Measurements from ENCODE around the gene NRG2.

NRG2 gene

GRCh38 chr5:139976703-139977102 is 66.4 kb downstream of the NRG2 start:
- DNase-seq (ENCODE audit: low read depth): no peak
- no peak overlapping the region for H3K4me3 ChIP-seq (ENCODE audit: low read depth, low read length)

DNA sequence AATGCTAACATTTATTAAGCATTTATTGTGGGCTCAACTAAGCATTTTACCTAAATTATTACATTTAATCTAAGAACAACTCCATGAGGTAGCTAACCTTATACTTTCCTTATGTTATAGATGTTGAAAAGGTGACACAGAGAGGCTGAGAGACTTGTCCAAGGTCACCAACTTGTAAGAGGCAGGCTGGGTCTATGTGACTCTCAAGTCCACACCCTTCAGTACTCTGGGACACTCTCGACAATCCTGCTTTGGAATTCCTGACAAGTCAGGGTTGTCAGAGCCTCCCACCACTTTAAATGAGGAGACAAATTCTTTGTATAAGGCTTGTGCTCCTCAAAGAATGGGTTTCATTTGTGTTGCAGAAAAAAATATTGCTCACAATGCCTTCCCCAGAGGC is 67.2 kb downstream of the NRG2 start:
- no peak overlapping the region for H3K4me3 ChIP-seq (ENCODE audit: low read depth, low read length)
- DNase-seq (ENCODE audit: low read depth): no peak

GRCh38 chr5:139975306-139975705 is 67.8 kb downstream of the NRG2 start:
- no peak overlapping the region for H3K4me3 ChIP-seq (ENCODE audit: low read depth, low read length)
- no peak for DNase-seq (ENCODE audit: low read depth)

DNA sequence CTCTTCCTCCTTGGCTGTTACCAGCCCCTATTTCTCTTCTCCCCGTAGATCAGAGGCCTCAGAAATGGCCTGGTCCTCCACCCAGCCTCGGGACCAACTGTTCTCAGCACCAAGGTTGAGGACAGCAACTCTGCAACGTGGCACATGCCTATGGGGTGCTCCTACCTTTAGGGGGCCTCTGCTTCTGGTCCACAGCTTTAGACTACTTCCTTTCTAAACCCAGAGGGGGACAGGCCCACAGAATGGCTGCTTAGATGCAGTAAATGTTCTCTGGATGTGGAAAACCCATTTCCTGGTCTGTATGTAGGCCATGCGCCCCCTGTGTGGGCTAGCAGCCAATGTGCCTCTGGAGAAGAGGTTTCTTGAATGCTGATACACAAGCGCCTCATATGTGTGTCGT is 68.4 kb downstream of the NRG2 start:
- DNase-seq (ENCODE audit: low read depth): no peak
- H3K4me3 ChIP-seq (ENCODE audit: low read depth, low read length): no peak overlapping the region

- DNase-seq (ENCODE audit: low read depth): no peak
- H3K4me3 ChIP-seq (ENCODE audit: low read depth, low read length): no peak overlapping the region
Observed at GRCh38 chr5:139971202-139971725, 71.8 kb downstream of the NRG2 start.

- H3K4me3 ChIP-seq (ENCODE audit: low read depth, low read length): no peak overlapping the region
- no peak for DNase-seq (ENCODE audit: low read depth)
Observed at GRCh38 chr5:139969318-139969717, 73.8 kb downstream of the NRG2 start.

- no peak overlapping the region for H3K4me3 ChIP-seq (ENCODE audit: low read depth, low read length)
- peak; percentile 16 for DNase-seq (ENCODE audit: low read depth)
Observed at GRCh38 chr5:139968547-139969261, 74.4 kb downstream of the NRG2 start.

- no peak overlapping the region for H3K4me3 ChIP-seq (ENCODE audit: low read depth, low read length)
- DNase-seq (ENCODE audit: low read depth): no peak
Observed at GRCh38 chr5:139967353-139967752, 75.7 kb downstream of the NRG2 start.

DNA sequence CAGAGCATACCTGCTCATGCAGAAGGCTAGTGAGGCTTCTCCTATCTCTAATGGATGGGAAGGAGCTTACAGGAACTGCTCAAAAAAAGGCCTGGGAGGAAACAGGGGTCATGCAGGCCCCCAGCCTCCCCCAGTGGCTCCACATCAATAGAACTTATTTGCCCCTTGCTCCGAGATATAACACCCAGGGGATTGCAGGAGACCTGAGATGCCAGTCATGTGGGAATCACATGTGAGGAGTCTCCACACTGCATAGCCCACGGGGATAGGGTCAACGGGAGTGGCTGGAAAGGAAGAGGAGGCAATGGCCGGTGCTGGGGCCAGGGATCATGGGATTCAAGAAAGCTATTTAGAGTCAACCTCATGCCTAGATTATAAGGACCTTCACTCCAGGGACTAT is 76.2 kb downstream of the NRG2 start:
- no peak overlapping the region for H3K4me3 ChIP-seq (ENCODE audit: low read depth, low read length)
- no peak for DNase-seq (ENCODE audit: low read depth)

GRCh38 chr5:139964994-139965565 is 78.0 kb downstream of the NRG2 start:
- no peak overlapping the region for H3K4me3 ChIP-seq (ENCODE audit: low read depth, low read length)
- no peak for DNase-seq (ENCODE audit: low read depth)

DNA sequence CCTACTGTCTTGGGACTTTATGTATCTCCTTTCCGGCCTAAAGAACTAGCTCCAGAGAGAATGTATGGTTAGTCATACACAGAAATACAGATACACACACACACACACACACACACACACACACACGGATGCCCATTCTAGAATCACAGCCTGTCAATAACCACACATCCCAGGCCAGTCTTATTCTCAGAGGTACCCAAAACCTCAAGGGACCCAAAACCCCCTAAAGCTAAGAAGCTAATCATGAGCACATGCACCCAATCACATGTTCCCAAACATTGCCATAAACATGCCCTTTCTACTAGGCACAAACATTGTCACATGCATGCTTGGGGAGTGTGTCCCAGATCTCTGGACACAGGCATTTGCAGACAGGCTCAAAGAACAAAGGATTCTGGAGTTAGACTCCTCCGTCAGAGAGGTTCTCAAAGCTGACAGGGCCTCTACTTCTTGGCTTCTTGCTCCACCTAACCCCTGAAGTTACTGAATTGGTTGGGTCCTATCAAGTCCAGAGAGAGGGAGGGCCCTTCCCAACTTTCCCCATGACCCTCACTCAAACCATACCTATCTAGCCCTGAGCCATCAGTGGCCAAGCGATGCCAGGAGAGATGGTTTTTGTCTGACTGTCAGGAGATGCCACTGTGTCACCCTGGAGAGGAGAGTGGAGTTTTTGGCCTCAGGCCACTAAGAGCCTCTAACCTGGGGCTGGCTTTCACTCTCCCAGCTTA is 78.7 kb downstream of the NRG2 start:
- no peak for DNase-seq (ENCODE audit: low read depth)
- H3K4me3 ChIP-seq (ENCODE audit: low read depth, low read length): no peak overlapping the region

DNA sequence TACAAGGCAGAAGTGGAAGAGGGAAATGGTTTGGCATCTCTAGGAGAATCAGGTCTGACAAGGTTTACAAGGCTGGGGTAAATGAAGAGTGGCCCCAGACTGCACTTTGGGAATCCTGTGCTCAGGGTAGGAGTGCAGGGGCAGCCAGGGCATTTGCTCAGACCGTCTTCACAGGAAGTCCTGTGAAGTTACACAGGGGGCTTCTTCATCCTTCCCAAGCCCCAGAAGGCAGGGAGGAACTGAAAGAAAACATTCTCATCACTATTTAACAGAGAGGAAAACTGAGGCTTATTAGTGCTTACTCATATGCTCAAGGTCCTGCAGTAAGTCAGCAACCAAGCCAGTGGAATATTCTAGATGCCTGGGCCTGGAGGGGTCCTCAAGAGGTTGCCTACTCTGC is 80.7 kb downstream of the NRG2 start:
- H3K4me3 ChIP-seq (ENCODE audit: low read depth, low read length): no peak overlapping the region
- no peak for DNase-seq (ENCODE audit: low read depth)

GRCh38 chr5:139961435-139962157 is 81.5 kb downstream of the NRG2 start:
- no peak for DNase-seq (ENCODE audit: low read depth)
- H3K4me3 ChIP-seq (ENCODE audit: low read depth, low read length): no peak overlapping the region

- DNase-seq (ENCODE audit: low read depth): no peak
- H3K4me3 ChIP-seq (ENCODE audit: low read depth, low read length): no peak overlapping the region
Observed at GRCh38 chr5:139960723-139961383, 82.2 kb downstream of the NRG2 start.

GRCh38 chr5:139958432-139959148 is 84.5 kb downstream of the NRG2 start:
- no peak overlapping the region for H3K4me3 ChIP-seq (ENCODE audit: low read depth, low read length)
- no peak for DNase-seq (ENCODE audit: low read depth)

DNA sequence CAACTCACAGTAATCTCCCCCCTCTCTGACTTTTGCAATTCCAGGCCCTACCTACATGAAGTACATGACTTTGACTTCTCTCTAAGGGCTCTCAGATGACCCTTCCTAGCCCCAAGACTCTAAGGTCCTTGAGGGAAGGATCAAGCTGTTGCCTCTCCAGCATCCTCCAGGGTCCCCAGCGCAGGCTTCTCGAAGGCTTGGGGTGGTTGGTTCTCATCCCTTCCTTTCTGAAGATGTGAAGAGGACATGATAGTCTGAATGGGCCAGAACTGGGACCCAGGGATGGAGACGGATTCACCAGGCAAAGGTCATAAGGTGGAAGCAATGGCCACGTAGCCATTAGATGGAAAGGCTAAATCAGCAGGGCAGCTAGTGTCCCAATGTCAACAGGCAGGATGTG is 86.8 kb downstream of the NRG2 start:
- H3K4me3 ChIP-seq (ENCODE audit: low read depth, low read length): no peak overlapping the region
- no peak for DNase-seq (ENCODE audit: low read depth)

- no peak for DNase-seq (ENCODE audit: low read depth)
Observed at GRCh38 chr5:139955616-139956273, 87.4 kb downstream of the NRG2 start.

GRCh38 chr5:139955053-139955605 is 88.0 kb downstream of the NRG2 start:
- no peak overlapping the region for H3K4me3 ChIP-seq (ENCODE audit: low read depth, low read length)
- DNase-seq (ENCODE audit: low read depth): no peak

More at GRCh38 chr5:139955616-139956273, 87.4 kb downstream of the NRG2 start:
- H3K4me3 ChIP-seq (ENCODE audit: low read depth, low read length): no peak overlapping the region

Data from skeletal muscle cell (primary cell).